H1 (cell line): ENCODE results near the gene TPP1. TPM values are rescaled to one million over a fixed set of nuclear protein-coding genes. Genes with fewer than 3 reads are reported as not detected.

Source experiments
- CHD1 ChIP-seq: IDR thresholded peaks from 2 replicates; pipeline ENCODE4 v1.6.1; 2012; ENCODE audit warnings: low read depth, low read length, improper control_type of control experiment
- CHD2 ChIP-seq: IDR thresholded peaks from 2 replicates; pipeline ENCODE4 v1.6.1; 2012; ENCODE audit warnings: low read length, improper control_type of control experiment
- EZH2 ChIP-seq: fragments of 200-600 bp; sonication (generic); IDR thresholded peaks from 2 replicates; pipeline ENCODE4 v1.7.1; 2012; ENCODE audit warnings: low read depth, mild to moderate bottlenecking, moderate library complexity, low read length, inconsistent platforms; ENCODE audit not compliant: severe bottlenecking
- JUND ChIP-seq: IDR thresholded peaks from 2 replicates; pipeline ENCODE4 v1.6.1; 2011; ENCODE audit warnings: mild to moderate bottlenecking, improper control_type of control experiment, low read length
- POLR2AphosphoS5 ChIP-seq: IDR thresholded peaks from 2 replicates; pipeline ENCODE4 v1.6.1; 2011; ENCODE audit warnings: low read depth, low read length
- SAP30 ChIP-seq: fragments of 300-600 bp; sonication (generic); IDR thresholded peaks from 2 replicates; pipeline ENCODE4 v1.7.1; 2012; ENCODE audit warnings: low read length, moderate library complexity, mild to moderate bottlenecking, inconsistent platforms; ENCODE audit not compliant: insufficient read depth, insufficient replicate concordance
- SIRT6 ChIP-seq: IDR thresholded peaks from one replicate; pipeline ENCODE4 v1.7.1; 2012; ENCODE audit warnings: low read length, inconsistent platforms
- SP4 ChIP-seq: IDR thresholded peaks from 2 replicates; pipeline ENCODE4 v1.6.1; 2012; ENCODE audit warnings: low read length, inconsistent platforms
- SRF ChIP-seq: IDR thresholded peaks from 2 replicates; pipeline ENCODE4 v1.6.1; 2011; ENCODE audit warnings: mild to moderate bottlenecking, low read depth, low read length, moderate library complexity
- polyA plus RNA-seq, 7 experiments: library from polyadenylated mRNA; depleted of rRNA in 3 of 7; stranded (reverse) in 5 of 7; unstranded in 2 of 7; fragments of >200 nt in 5 of 7; fragments of 200-250 nt in 2 of 7; gene quantifications; 1 replicate in 5 of 7; 2 replicates in 1 of 7; 4 replicates in 1 of 7; pipeline versions ENCODE4 v1.2.1 to v1.2.3, GENCODE V29; 2011 to 2013; ENCODE audit warnings: missing spikeins in 2 of 7, mixed read lengths in 2 of 7
- total RNA-seq: library from RNA; stranded (reverse); fragmentation: NEBNext Ultra II Directional; extraction: Animal tissue kit (Norgen Biotek cat#: 25700); gene quantifications from 2 replicates; pipeline ENCODE4 v1.2.1, GENCODE V29; 2021
- TF ChIP-seq, protein P1 (sequence below): fragments of 300-600 bp; sonication (generic); IDR thresholded peaks from 2 replicates; pipeline ENCODE4 v1.7.1; 2012; ENCODE audit warnings: low read length, moderate library complexity, mild to moderate bottlenecking, inconsistent platforms; ENCODE audit not compliant: insufficient replicate concordance
- TF ChIP-seq, protein P2 (sequence below): IDR thresholded peaks from 2 replicates; pipeline ENCODE4 v1.6.1; 2012; ENCODE audit warnings: inconsistent platforms

Gene TPP1
- total and polyA plus RNA-seq, 2 of the 8 experiments (the other 6 are each of a cell fraction or from before 2014, with no cell fraction given) = 36.1 to 77.5 TPM

DNA sequence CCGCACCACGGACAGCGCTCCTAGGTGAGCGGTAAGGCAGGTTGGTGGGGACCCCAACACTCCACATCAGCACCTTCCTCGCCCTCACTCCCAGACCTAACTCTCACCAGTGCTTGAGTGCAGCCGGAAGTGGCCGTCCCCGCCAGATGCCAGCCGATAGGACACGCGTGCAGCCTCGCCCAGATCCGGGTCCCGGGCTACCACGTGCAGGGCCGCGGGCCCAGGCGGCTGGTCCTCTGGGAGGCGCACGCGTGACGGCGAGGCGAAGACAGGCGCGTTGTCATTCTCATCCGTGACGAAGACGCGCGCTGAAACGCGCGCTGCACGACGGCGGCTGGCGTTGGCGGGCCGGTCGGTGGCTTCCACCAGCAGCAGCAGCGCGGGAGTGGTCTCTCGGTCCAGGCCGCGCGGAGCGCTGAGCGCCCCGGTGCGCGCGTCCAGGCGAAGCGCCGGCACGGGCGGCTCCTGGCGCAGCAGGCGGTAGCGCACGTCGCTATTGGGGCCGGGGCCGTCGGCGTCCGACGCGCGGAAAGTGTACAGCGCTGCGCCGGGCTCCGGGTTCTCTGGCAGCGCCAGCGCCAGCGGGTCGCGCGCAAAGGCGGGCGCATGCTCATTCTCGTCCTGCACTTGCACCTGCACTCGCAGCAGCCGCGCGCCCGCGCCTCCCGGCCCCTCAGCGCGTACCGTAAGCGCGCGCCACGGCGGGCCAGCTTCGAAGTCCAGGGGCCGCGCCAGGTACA, 10.8 kb upstream of the TPP1 start (continued):
- TF ChIP-seq, protein P1, sequence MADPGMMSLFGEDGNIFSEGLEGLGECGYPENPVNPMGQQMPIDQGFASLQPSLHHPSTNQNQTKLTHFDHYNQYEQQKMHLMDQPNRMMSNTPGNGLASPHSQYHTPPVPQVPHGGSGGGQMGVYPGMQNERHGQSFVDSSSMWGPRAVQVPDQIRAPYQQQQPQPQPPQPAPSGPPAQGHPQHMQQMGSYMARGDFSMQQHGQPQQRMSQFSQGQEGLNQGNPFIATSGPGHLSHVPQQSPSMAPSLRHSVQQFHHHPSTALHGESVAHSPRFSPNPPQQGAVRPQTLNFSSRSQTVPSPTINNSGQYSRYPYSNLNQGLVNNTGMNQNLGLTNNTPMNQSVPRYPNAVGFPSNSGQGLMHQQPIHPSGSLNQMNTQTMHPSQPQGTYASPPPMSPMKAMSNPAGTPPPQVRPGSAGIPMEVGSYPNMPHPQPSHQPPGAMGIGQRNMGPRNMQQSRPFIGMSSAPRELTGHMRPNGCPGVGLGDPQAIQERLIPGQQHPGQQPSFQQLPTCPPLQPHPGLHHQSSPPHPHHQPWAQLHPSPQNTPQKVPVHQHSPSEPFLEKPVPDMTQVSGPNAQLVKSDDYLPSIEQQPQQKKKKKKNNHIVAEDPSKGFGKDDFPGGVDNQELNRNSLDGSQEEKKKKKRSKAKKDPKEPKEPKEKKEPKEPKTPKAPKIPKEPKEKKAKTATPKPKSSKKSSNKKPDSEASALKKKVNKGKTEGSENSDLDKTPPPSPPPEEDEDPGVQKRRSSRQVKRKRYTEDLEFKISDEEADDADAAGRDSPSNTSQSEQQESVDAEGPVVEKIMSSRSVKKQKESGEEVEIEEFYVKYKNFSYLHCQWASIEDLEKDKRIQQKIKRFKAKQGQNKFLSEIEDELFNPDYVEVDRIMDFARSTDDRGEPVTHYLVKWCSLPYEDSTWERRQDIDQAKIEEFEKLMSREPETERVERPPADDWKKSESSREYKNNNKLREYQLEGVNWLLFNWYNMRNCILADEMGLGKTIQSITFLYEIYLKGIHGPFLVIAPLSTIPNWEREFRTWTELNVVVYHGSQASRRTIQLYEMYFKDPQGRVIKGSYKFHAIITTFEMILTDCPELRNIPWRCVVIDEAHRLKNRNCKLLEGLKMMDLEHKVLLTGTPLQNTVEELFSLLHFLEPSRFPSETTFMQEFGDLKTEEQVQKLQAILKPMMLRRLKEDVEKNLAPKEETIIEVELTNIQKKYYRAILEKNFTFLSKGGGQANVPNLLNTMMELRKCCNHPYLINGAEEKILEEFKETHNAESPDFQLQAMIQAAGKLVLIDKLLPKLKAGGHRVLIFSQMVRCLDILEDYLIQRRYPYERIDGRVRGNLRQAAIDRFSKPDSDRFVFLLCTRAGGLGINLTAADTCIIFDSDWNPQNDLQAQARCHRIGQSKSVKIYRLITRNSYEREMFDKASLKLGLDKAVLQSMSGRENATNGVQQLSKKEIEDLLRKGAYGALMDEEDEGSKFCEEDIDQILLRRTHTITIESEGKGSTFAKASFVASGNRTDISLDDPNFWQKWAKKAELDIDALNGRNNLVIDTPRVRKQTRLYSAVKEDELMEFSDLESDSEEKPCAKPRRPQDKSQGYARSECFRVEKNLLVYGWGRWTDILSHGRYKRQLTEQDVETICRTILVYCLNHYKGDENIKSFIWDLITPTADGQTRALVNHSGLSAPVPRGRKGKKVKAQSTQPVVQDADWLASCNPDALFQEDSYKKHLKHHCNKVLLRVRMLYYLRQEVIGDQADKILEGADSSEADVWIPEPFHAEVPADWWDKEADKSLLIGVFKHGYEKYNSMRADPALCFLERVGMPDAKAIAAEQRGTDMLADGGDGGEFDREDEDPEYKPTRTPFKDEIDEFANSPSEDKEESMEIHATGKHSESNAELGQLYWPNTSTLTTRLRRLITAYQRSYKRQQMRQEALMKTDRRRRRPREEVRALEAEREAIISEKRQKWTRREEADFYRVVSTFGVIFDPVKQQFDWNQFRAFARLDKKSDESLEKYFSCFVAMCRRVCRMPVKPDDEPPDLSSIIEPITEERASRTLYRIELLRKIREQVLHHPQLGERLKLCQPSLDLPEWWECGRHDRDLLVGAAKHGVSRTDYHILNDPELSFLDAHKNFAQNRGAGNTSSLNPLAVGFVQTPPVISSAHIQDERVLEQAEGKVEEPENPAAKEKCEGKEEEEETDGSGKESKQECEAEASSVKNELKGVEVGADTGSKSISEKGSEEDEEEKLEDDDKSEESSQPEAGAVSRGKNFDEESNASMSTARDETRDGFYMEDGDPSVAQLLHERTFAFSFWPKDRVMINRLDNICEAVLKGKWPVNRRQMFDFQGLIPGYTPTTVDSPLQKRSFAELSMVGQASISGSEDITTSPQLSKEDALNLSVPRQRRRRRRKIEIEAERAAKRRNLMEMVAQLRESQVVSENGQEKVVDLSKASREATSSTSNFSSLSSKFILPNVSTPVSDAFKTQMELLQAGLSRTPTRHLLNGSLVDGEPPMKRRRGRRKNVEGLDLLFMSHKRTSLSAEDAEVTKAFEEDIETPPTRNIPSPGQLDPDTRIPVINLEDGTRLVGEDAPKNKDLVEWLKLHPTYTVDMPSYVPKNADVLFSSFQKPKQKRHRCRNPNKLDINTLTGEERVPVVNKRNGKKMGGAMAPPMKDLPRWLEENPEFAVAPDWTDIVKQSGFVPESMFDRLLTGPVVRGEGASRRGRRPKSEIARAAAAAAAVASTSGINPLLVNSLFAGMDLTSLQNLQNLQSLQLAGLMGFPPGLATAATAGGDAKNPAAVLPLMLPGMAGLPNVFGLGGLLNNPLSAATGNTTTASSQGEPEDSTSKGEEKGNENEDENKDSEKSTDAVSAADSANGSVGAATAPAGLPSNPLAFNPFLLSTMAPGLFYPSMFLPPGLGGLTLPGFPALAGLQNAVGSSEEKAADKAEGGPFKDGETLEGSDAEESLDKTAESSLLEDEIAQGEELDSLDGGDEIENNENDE = no peak
- TF ChIP-seq EZH2 (peak; percentile 62), POLR2AphosphoS5 (no peak), JUND (no peak), CHD1 (no peak), SP4 (no peak), SAP30 (no peak), CHD2 (no peak), SRF (no peak), SIRT6 (no peak)
- TF ChIP-seq, protein P2, sequence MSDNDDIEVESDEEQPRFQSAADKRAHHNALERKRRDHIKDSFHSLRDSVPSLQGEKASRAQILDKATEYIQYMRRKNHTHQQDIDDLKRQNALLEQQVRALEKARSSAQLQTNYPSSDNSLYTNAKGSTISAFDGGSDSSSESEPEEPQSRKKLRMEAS = peak; percentile 98
